Gastroesophageal sphincter (tissue), 4 donors: ENCODE data around the gene PNPLA1. TPM values are rescaled to one million over a fixed set of nuclear protein-coding genes. Genes with fewer than 3 reads are reported as not detected.

Experiments used
- ATAC-seq: fragments of 150-250 bp; one replicate; pipeline ENCODE4 v1.9.1; 2016; ENCODE audit warnings: mild to moderate bottlenecking, moderate library complexity
- H3K27ac ChIP-seq, 4 donors: fragments of 200-600 bp; sonication (generic) in 3 of 4; 1 replicate in 3 of 4; 2 replicates in 1 of 4; pipeline ENCODE4 v1.5.1; 2016 to 2019
- H3K27me3 ChIP-seq: fragments of 200-600 bp; sonication (generic); one replicate; pipeline ENCODE4 v1.5.1; 2019
- H3K36me3 ChIP-seq, 2 donors: fragments of 200-600 bp; sonication (generic); one replicate each; pipeline ENCODE4 v1.5.1; 2019; ENCODE audit warnings: control low read depth in 1 of 2
- H3K4me1 ChIP-seq, 3 donors: fragments of 200-600 bp; sonication (generic); 1 replicate in 2 of 3; 2 replicates in 1 of 3; pipeline ENCODE4 v1.5.1; 2016 to 2019; ENCODE audit warnings: control low read depth in 2 of 3
- H3K4me3 ChIP-seq, 2 donors: fragments of 200-600 bp; sonication (generic); one replicate each; pipeline ENCODE4 v1.5.1; 2019; ENCODE audit warnings: mild to moderate bottlenecking in 1 of 2, moderate library complexity in 1 of 2
- H3K9me3 ChIP-seq, 3 donors: fragments of 200-600 bp; sonication (generic); one replicate each; pipeline ENCODE4 v1.5.1; 2017 to 2019; ENCODE audit warnings: control low read depth in 2 of 3
- EP300 ChIP-seq: sonication (generic); formaldehyde crosslinking; IDR thresholded peaks from one replicate; pipeline ENCODE4 v1.6.1; 2017; ENCODE audit warnings: antibody characterized with exemption, mild to moderate bottlenecking
- POLR2A ChIP-seq, 2 donors: fragments of 450-650 bp; IDR thresholded peaks; one replicate each; pipeline ENCODE4 v1.6.1; 2017; ENCODE audit warnings: antibody characterized with exemption in 2 of 2, mild to moderate bottlenecking in 2 of 2, moderate library complexity in 1 of 2
- POLR2AphosphoS5 ChIP-seq: sonication (generic); formaldehyde crosslinking; IDR thresholded peaks from one replicate; pipeline ENCODE4 v1.6.1; 2017; ENCODE audit warnings: antibody characterized with exemption
- WGBS, 2 donors: methylation state at CpG; one replicate each; pipeline ENCODE4 v1.1.5; 2018; ENCODE audit warnings: low coverage in 1 of 2; 5-methylcytosine and 5-hydroxymethylcytosine counted together
- total RNA-seq, 4 donors: library from RNA; depleted of rRNA; stranded (reverse); fragments of >200 nt; gene quantifications; one replicate each; pipeline ENCODE4 v1.1.0, GENCODE V29; 2016
- TF ChIP-seq, protein P1 (sequence below), 4 experiments: fragments of 200-600 bp in 2 of 4; fragments of 450-650 bp in 2 of 4; sonication (generic) in 1 of 4; IDR thresholded peaks; one replicate each; pipeline ENCODE4 v1.5.1; 2017 to 2019; ENCODE audit warnings: antibody characterized with exemption in 4 of 4, mild to moderate bottlenecking in 2 of 4, moderate library complexity in 2 of 4

Gene PNPLA1
- total RNA-seq, 4 donors from 2014 or later, result not detected

DNA sequence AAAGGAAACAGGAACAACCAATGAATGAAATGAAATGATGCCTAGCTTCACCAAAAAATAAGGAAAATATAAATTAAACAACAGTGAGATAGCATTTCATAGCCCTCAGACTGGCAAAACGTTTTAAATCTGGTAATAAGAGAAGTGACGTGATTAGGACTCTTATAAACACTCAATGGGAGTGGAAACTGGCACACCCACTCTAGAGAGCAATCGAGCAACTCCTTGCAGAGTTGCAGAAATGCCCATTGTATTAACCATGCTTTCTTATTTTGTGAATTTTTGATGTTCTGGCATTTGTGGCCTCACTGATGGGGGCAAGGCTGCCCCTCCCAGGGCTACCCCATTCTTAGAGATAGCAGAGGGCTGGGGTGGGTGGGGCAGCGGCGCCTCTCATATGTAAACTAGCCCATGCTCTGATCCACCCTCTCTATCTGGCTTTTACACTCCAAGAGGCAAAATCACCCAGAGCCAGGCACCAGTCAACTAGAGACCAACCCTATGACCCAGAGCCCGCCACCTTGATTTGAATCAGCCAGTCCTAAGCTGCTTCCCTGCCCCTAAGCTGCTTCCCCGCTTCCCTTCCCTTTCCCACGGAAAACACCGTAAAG lies 6.4 kb upstream of the PNPLA1 start:
- peaks cover 0 to 14% (median 0%) of the 10 kb centered on the region in 3 donors for H3K9me3 ChIP-seq
- no peak overlapping the region for H3K27ac ChIP-seq
- no peak overlapping the region for H3K4me3 ChIP-seq
- H3K27me3 ChIP-seq, result peaks cover 13% of the 10 kb centered on the region
- no peak for ATAC-seq
- WGBS, 2 donors, result 46 to 82% methylated on average over 3 to 7 of the region's 9 CpGs
- TF ChIP-seq POLR2AphosphoS5 (no peak), EP300 (no peak)
- TF ChIP-seq, protein P1, sequence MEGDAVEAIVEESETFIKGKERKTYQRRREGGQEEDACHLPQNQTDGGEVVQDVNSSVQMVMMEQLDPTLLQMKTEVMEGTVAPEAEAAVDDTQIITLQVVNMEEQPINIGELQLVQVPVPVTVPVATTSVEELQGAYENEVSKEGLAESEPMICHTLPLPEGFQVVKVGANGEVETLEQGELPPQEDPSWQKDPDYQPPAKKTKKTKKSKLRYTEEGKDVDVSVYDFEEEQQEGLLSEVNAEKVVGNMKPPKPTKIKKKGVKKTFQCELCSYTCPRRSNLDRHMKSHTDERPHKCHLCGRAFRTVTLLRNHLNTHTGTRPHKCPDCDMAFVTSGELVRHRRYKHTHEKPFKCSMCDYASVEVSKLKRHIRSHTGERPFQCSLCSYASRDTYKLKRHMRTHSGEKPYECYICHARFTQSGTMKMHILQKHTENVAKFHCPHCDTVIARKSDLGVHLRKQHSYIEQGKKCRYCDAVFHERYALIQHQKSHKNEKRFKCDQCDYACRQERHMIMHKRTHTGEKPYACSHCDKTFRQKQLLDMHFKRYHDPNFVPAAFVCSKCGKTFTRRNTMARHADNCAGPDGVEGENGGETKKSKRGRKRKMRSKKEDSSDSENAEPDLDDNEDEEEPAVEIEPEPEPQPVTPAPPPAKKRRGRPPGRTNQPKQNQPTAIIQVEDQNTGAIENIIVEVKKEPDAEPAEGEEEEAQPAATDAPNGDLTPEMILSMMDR (IDR thresholded peaks at IDR 0.05), result no peak
- no peaks in the 10 kb centered on the region for H3K36me3 ChIP-seq
- peaks cover 0 to 3% (median 0%) of the 10 kb centered on the region in 3 donors for H3K4me1 ChIP-seq

DNA sequence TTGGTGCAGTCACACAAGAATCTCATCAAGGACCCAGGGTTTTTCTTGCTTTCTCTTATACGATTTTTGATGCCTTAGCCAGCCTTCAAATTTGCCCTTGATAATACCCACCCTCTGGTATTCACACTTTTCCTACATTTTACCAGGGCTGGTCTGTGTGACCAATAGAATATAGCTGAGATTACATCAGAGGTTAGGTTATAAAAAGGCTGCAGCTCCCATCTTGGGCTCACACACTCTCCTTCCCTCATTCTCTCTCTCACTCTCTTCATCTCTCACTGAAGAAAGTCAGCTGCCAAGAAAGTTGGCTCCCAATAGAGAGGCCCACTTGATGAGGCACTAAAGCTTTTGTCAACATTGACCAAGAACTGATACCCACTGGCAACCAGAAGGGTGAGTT lies 4.1 kb upstream of the PNPLA1 start:
- H3K4me1 ChIP-seq, result peaks cover 0 to 8% (median 0%) of the 10 kb centered on the region in 3 donors
- H3K9me3 ChIP-seq, result peaks cover 0 to 14% (median 0%) of the 10 kb centered on the region in 3 donors
- ATAC-seq, result no peak
- no peak overlapping the region for H3K4me3 ChIP-seq
- WGBS, 2 donors, result 80 to 88% methylated on average over 1 of the region's 1 CpG
- H3K27me3 ChIP-seq, result peaks cover 24% of the 10 kb centered on the region
- no peak overlapping the region for H3K27ac ChIP-seq
- no peaks in the 10 kb centered on the region for H3K36me3 ChIP-seq
- no peak for TF ChIP-seq POLR2AphosphoS5
- TF ChIP-seq, protein P1 (IDR thresholded peaks at IDR 0.05), result no peak
- no peak for TF ChIP-seq EP300
- no peak for TF ChIP-seq POLR2A (IDR thresholded peaks at IDR 0.05)

DNA sequence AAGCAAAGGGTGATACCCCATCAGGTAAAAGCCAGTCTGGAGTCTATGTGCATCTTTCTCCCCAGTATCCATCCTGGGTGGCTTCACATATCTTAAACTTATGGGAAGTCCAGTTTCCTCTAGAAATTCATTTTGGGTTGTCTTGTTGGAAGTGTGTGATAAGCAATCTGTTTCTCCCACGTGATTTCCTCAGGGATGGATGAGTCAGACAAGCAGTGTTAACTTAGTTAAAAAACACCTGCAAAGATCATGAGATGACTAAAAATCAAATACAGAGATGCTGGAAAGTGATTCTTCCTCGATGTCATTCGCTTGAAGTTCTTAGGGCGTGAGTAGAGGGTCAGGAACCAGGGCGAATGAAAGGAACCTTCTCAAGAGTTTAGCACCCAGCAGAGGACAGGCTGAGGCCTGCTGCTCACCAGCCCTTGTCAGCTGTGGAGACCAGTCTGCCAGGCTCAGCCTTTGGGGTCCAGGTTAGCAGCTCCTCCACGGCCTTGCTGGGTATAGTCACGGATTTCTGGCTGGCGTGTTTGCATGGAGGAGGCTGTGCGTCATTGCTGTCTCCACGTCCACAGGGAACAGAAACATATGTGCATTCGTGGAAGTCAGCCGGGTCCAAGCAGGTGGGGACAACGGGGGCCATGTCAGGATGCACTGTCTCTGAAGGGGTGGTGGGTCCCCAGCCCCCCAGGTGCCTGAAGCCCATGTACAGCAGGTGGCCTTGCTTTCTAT lies 2.8 kb upstream of the PNPLA1 start:
- Histone ChIP-seq H3K4me1 (peaks cover 0 to 8% (median 0%) of the 10 kb centered on the region in 3 donors), H3K27me3 (peaks cover 30% of the 10 kb centered on the region), H3K9me3 (peaks cover 0 to 14% (median 0%) of the 10 kb centered on the region in 3 donors), H3K4me3 (no peak overlapping the region), H3K27ac (no peak overlapping the region), H3K36me3 (no peaks in the 10 kb centered on the region)
- 79 to 82% methylated on average over 4 to 5 of the region's 13 CpGs for WGBS, 2 donors
- TF ChIP-seq EP300 (no peak), POLR2AphosphoS5 (no peak), POLR2A (IDR thresholded peaks at IDR 0.05) (no peak)
- TF ChIP-seq, protein P1 (IDR thresholded peaks at IDR 0.05), result no peak
- ATAC-seq, result no peak

DNA sequence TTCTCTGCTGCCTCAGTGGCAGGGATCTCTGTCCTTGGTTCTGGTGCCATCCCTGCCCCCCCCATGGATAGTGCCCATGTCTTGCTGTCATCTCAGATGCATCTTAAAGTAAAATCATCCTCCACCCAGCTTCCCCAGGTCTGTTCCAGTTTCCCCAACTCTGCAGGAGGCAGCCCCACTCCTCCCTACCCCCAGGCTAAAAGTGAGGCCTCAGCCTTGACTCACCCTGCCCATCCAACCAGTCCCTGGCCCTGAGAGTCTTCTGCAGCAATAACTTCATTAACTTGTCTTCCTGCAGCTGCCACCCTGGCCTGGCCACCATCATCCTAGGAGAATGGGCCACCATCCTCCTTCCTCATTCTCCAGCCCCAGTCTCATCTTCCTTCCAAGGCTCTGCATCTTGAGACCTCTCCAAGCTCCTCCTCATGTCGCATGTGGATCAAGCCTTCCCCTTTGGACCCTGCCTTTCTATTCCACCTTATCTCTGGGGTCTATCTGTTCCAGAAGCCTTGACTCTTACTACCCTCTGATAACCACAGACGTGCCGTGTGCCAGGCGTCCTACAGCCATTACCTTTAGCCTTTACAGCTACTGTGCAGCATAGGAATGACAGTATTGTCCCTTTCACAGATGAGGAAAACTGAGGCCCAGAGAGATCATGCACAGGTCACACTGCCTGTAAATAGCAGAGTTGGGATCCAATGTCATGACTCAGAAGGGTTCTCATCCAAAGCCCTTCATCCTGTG lies 2.0 kb upstream of the PNPLA1 start:
- peaks cover 0 to 8% (median 0%) of the 10 kb centered on the region in 3 donors for H3K4me1 ChIP-seq
- no peaks in the 10 kb centered on the region for H3K36me3 ChIP-seq
- no peak for ATAC-seq
- no peak overlapping the region for H3K27ac ChIP-seq
- WGBS, 2 donors, result 98 to 100% methylated on average over 3 to 4 of the region's 4 CpGs
- H3K4me3 ChIP-seq, result no peak overlapping the region
- H3K9me3 ChIP-seq, result peaks cover 0 to 14% (median 0%) of the 10 kb centered on the region in 3 donors
- H3K27me3 ChIP-seq, result peaks cover 36% of the 10 kb centered on the region
- TF ChIP-seq, protein P1 (IDR thresholded peaks at IDR 0.05), result no peak
- no peak for TF ChIP-seq EP300
- TF ChIP-seq POLR2AphosphoS5, result no peak
- no peak for TF ChIP-seq POLR2A (IDR thresholded peaks at IDR 0.05)
